Measurements from ENCODE around the gene SFMBT2.

SFMBT2 gene

GRCh38 chr10:7264313-7264756 is 146.5 kb downstream of the SFMBT2 start:
- no peak for DNase-seq (ENCODE audit: low read depth in 2 of 2)

- no peak for DNase-seq (ENCODE audit: low read depth in 2 of 2)
These were observed 147.2 kb downstream of the SFMBT2 start for GRCh38 chr10:7263616-7264015.

- no peak for DNase-seq (ENCODE audit: low read depth in 2 of 2)
These were observed 149.5 kb downstream of the SFMBT2 start for GRCh38 chr10:7261351-7261750.

- no peak for DNase-seq (ENCODE audit: low read depth in 2 of 2)
These were observed 149.9 kb downstream of the SFMBT2 start for GRCh38 chr10:7260912-7261311.

GRCh38 chr10:7260412-7260900 is 150.4 kb downstream of the SFMBT2 start:
- no peak for DNase-seq (ENCODE audit: low read depth in 2 of 2)

- DNase-seq (ENCODE audit: low read depth in 2 of 2): peak; percentile 53 to 55
These were observed 151.8 kb downstream of the SFMBT2 start for GRCh38 chr10:7258948-7259523.

- no peak for DNase-seq (ENCODE audit: low read depth in 2 of 2)
These were observed 155.3 kb downstream of the SFMBT2 start for GRCh38 chr10:7255517-7255916.

GRCh38 chr10:7251696-7252465 is 159.0 kb downstream of the SFMBT2 start:
- DNase-seq (ENCODE audit: low read depth in 2 of 2): no peak

GRCh38 chr10:7250236-7250635 is 160.6 kb downstream of the SFMBT2 start:
- DNase-seq (ENCODE audit: low read depth in 2 of 2): no peak

GRCh38 chr10:7248585-7249164 is 162.2 kb downstream of the SFMBT2 start:
- DNase-seq (ENCODE audit: low read depth in 2 of 2): no peak

GRCh38 chr10:7248148-7248547 is 162.7 kb downstream of the SFMBT2 start:
- DNase-seq (ENCODE audit: low read depth in 2 of 2): no peak

GRCh38 chr10:7245505-7245904 is 165.3 kb downstream of the SFMBT2 start:
- DNase-seq (ENCODE audit: low read depth in 2 of 2): no peak

GRCh38 chr10:7243873-7244272 is 167.0 kb downstream of the SFMBT2 start:
- no peak for DNase-seq (ENCODE audit: low read depth in 2 of 2)

- DNase-seq (ENCODE audit: low read depth in 2 of 2): no peak
These were observed 167.7 kb downstream of the SFMBT2 start for GRCh38 chr10:7243139-7243538.

GRCh38 chr10:7239312-7239985 is 171.4 kb downstream of the SFMBT2 start:
- DNase-seq (ENCODE audit: low read depth in 2 of 2): no peak

GRCh38 chr10:7235376-7235775 is 175.5 kb downstream of the SFMBT2 start:
- DNase-seq (ENCODE audit: low read depth in 2 of 2): no peak

GRCh38 chr10:7234109-7234508 is 176.7 kb downstream of the SFMBT2 start:
- DNase-seq (ENCODE audit: low read depth in 2 of 2): no peak

GRCh38 chr10:7233259-7233991 is 177.4 kb downstream of the SFMBT2 start:
- no peak for DNase-seq (ENCODE audit: low read depth in 2 of 2)

- no peak for DNase-seq (ENCODE audit: low read depth in 2 of 2)
These were observed 179.1 kb downstream of the SFMBT2 start for GRCh38 chr10:7231509-7232414.

- DNase-seq (ENCODE audit: low read depth in 2 of 2): no peak
These were observed 179.9 kb downstream of the SFMBT2 start for GRCh38 chr10:7230951-7231350.

- no peak for DNase-seq (ENCODE audit: low read depth in 2 of 2)
These were observed 180.8 kb downstream of the SFMBT2 start for GRCh38 chr10:7230036-7230435.

Measured in stimulated activated CD8-positive, alpha-beta memory T cell treated with anti-CD3 and anti-CD28 coated beads, Interleukin-2, amount 100 ng/mL, for 48 hours (primary cell).